Astrocyte of the cerebellum (primary cell): ENCODE data around the gene HHATL.

Source experiments
- DNase-seq: peaks from one replicate; pipeline ENCODE4 v3.0.0-alpha.2; 2011; ENCODE audit warnings: low read depth
- H3K4me3 ChIP-seq: 2 replicates; pipeline ENCODE4 v1.5.1; 2011; ENCODE audit warnings: mild to moderate bottlenecking, low read depth, low read length, moderate library complexity
- CTCF ChIP-seq: IDR thresholded peaks from 2 replicates; pipeline ENCODE4 v1.5.1; 2012; ENCODE audit warnings: low read length, low read depth, moderate library complexity, mild to moderate bottlenecking; ENCODE audit errors: missing control alignments
- in situ Hi-C: cut with HindIII; loops from 2 replicates; pipeline ENCODE4 v1.10.0; 2017; ENCODE audit warnings: low sequenced_read_pairs

The HHATL gene

GRCh38 chr3:42713747-42714146, 11.1 kb upstream of the HHATL start:
- DNase-seq: no peak
- in situ Hi-C loops: no loop called here
- no peak overlapping the region for H3K4me3 ChIP-seq
- no peak for TF ChIP-seq CTCF

- no peak overlapping the region for H3K4me3 ChIP-seq
- TF ChIP-seq CTCF: no peak
- in situ Hi-C loops: no loop called here
- DNase-seq: no peak
Measured at GRCh38 chr3:42712688-42713372, 10.2 kb upstream of the HHATL start.

DNA sequence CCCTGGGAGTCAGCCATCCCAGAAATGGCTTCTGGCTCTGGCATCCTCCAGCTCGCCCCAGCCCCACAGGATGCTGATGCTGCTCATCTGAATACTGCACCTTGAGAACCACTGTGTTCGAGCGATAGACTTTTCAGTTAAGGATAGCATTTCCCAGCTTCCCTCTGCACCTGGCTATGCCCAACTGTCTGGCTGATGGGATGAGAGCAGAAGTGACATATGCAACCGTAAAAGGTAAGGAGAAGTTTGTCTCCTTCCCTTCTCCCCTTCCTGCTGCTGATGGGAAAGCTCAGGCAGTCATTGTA, 9.7 kb upstream of the HHATL start:
- no peak for DNase-seq
- no peak overlapping the region for H3K4me3 ChIP-seq
- no peak for TF ChIP-seq CTCF
- in situ Hi-C loops: no loop called here

DNA sequence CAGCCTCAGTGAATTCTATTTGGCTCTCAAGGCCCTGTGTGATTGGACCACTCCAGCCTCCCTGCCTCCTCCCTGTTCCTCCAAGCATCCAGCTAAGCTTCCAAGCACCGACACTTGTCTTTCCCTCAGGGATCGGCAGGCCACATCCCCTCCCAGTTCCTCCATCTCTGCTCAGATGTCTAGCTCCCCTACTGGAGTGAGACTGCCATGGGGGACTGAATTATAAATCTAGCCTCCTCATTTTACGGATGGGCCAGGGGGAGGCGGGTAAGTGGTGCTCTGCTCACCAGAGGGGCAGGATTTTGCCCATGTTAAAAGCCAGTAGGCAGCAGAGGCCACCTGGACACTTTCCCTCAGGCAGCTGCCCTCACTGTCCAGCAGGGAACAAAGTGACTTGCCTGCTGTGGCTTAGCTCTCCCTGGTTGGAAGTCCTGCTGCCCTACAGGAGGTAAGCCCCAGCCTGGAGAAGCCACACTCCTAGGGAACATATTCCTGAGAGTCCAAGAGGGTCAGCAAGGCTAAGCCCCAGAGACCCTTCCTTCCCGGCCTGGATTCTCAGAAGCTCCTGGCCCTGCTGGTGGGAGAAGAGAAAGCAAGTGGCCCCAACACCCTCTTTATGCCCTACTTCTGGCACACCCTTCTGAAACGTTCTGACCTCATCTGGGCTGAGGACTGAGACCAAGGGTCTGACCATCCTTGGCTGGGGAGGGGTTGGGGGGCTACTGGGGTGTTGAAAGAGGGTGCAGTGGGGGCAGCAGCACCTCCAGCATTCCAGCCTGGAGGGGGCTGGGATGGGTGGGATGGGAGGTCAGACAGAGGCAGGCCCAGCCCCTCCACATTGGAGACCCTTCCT, 9.1 kb upstream of the HHATL start:
- no peak for TF ChIP-seq CTCF
- H3K4me3 ChIP-seq: no peak overlapping the region
- in situ Hi-C loops: no loop called here
- no peak for DNase-seq

- TF ChIP-seq CTCF: no peak
- in situ Hi-C loops: no loop called here
- no peak overlapping the region for H3K4me3 ChIP-seq
- no peak for DNase-seq
Measured at GRCh38 chr3:42710323-42711021, 7.9 kb upstream of the HHATL start.

DNA sequence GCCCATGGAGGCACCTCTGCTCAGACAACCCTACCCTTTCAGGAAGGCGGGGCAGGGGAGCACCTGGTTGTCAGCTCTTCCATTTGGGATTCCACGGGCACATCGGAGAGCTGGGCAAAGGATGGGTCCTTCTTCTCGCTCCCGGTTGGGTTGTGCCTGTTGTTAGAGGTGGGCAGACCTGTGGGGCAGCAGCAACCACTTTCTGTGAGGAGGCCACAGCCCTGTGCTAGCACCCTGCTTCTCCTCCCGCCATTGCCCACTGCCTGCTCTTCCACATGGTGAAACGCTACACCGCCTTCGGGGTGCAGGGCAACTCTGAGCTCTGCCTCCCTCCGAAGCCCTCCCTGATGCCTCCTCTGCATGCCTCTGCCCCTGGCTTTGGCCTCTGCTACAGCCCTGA, 7.0 kb upstream of the HHATL start:
- TF ChIP-seq CTCF: no peak
- in situ Hi-C loops: no loop called here
- no peak overlapping the region for H3K4me3 ChIP-seq
- DNase-seq: no peak
